IMR-90 (cell line): ENCODE data around the gene RAB3IL1. TPM values are rescaled to one million over a fixed set of nuclear protein-coding genes. Genes with fewer than 3 reads are reported as not detected.

Experiments used
- ATAC-seq: fragments of 200-7000 bp; cut with Tn5 transposase; 2 replicates; pipeline ENCODE4 v1.9.1; 2020; ENCODE audit warnings: low read depth, mild to moderate bottlenecking, moderate library complexity
- BruUV-seq: library from RNA; stranded (reverse); fragments of 400-500 nt; replicated peaks from 2 replicates; lab custom pipeline; 2021; lab: Mats Ljungman, UMichigan
- CTCF ChIA-PET: fragments of 300-600 bp; formaldehyde crosslinking; extraction: SDS; loops from one replicate; lab custom pipeline; 2021; ENCODE audit warnings: antibody characterized with exemption; lab: Yijun Ruan, JAX
- POLR2A ChIA-PET: fragments of 300-600 bp; sonication (Branson Sonifier 250); formaldehyde crosslinking; loops from one replicate; lab custom pipeline; 2022; ENCODE audit warnings: antibody characterized with exemption; ENCODE audit not compliant: unreplicated experiment; lab: Charles Lee
- DNase-seq: peaks from one replicate; pipeline ENCODE4 v3.0.0; 2013
- H2AFZ ChIP-seq: replicated peaks from 2 replicates; pipeline ENCODE3; 2013; ENCODE audit warnings: low read length, mild to moderate bottlenecking; ENCODE audit not compliant: poor library complexity
- H2AK5ac ChIP-seq: 2 replicates; pipeline ENCODE4 v1.6.1; 2013; ENCODE audit warnings: low read depth, low read length, inconsistent platforms
- H2AK9ac ChIP-seq: replicated peaks from 2 replicates; pipeline ENCODE3; 2013; ENCODE audit warnings: mild to moderate bottlenecking, low read depth, low read length, moderate library complexity; ENCODE audit not compliant: poor library complexity
- H2BK120ac ChIP-seq: 2 replicates; pipeline ENCODE4 v1.6.1; 2013; ENCODE audit warnings: low read depth, low read length, inconsistent platforms
- H2BK15ac ChIP-seq: 3 replicates; pipeline ENCODE4 v1.6.1; 2013; ENCODE audit warnings: low read depth, low read length, inconsistent platforms
- H2BK20ac ChIP-seq: 2 replicates; pipeline ENCODE4 v1.6.1; 2013; ENCODE audit warnings: low read depth, mild to moderate bottlenecking, inconsistent platforms, low read length, moderate library complexity
- H2BK5ac ChIP-seq: 2 replicates; pipeline ENCODE4 v1.6.1; 2013; ENCODE audit warnings: mild to moderate bottlenecking, low read depth, low read length, inconsistent platforms; ENCODE audit not compliant: poor library complexity, severe bottlenecking
- H3K14ac ChIP-seq: replicated peaks from 2 replicates; pipeline ENCODE4 v1.6.1; 2013; ENCODE audit warnings: low read depth, low read length, inconsistent platforms
- H3K18ac ChIP-seq: 2 replicates; pipeline ENCODE4 v1.6.1; 2013; ENCODE audit warnings: low read depth, low read length, control low read depth
- H3K23ac ChIP-seq: 2 replicates; pipeline ENCODE4 v1.6.1; 2013; ENCODE audit warnings: low read depth, low read length, inconsistent platforms
- H3K27ac ChIP-seq: 2 replicates; pipeline ENCODE4 v1.5.1; 2013; ENCODE audit warnings: mild to moderate bottlenecking, control low read depth, low read length; ENCODE audit not compliant: insufficient read depth
- H3K27me3 ChIP-seq: 2 replicates; pipeline ENCODE4 v1.6.1; 2013; ENCODE audit warnings: low read length; ENCODE audit not compliant: control insufficient read depth, insufficient read depth
- H3K36me3 ChIP-seq: 2 replicates; pipeline ENCODE4 v1.6.1; 2013; ENCODE audit warnings: low read length, mixed read lengths; ENCODE audit not compliant: control insufficient read depth, insufficient read depth
- H3K4ac ChIP-seq: 2 replicates; pipeline ENCODE4 v1.6.1; 2013; ENCODE audit warnings: low read depth, low read length, inconsistent platforms
- H3K4me1 ChIP-seq: 2 replicates; pipeline ENCODE4 v1.6.1; 2013; ENCODE audit warnings: low read length, mixed read lengths; ENCODE audit not compliant: control insufficient read depth, insufficient read depth
- H3K4me2 ChIP-seq: 2 replicates; pipeline ENCODE4 v1.6.1; 2013; ENCODE audit warnings: low read depth, mild to moderate bottlenecking, control low read depth, low read length, moderate library complexity
- H3K4me3 ChIP-seq: 2 replicates; pipeline ENCODE4 v1.5.1; 2013; ENCODE audit warnings: low read depth, mild to moderate bottlenecking, control low read depth, low read length, moderate library complexity; ENCODE audit not compliant: insufficient read depth
- H3K56ac ChIP-seq: 2 replicates; pipeline ENCODE4 v1.6.1; 2013; ENCODE audit warnings: low read length, inconsistent platforms; ENCODE audit not compliant: insufficient read depth; ENCODE audit errors: extremely low read depth
- H3K79me1 ChIP-seq, 2 experiments: 2 replicates each; pipeline ENCODE4 v1.6.1; 2013; ENCODE audit warnings: low read length in 2 of 2, inconsistent platforms in 1 of 2, low read depth in 1 of 2
- H3K9ac ChIP-seq: 2 replicates; pipeline ENCODE4 v1.6.1; 2013; ENCODE audit warnings: low read depth, low read length, control low read depth
- H3K9me1 ChIP-seq: 2 replicates; pipeline ENCODE4 v1.6.1; 2013; ENCODE audit warnings: low read length, inconsistent platforms; ENCODE audit not compliant: insufficient read depth
- H3K9me3 ChIP-seq: 2 replicates; pipeline ENCODE4 v1.6.1; 2013; ENCODE audit warnings: low read length; ENCODE audit not compliant: control insufficient read depth, insufficient read depth
- H4K20me1 ChIP-seq: 2 replicates; pipeline ENCODE4 v1.6.1; 2013; ENCODE audit warnings: low read length, inconsistent platforms; ENCODE audit not compliant: insufficient read depth
- H4K5ac ChIP-seq: 2 replicates; pipeline ENCODE4 v1.6.1; 2013; ENCODE audit warnings: mild to moderate bottlenecking, low read depth, low read length, control low read depth
- H4K8ac ChIP-seq, 2 experiments: 2 replicates each; pipeline ENCODE4 v1.6.1; 2013; ENCODE audit warnings: low read depth in 2 of 2, low read length in 2 of 2, control low read depth in 1 of 2, inconsistent platforms in 1 of 2
- H4K91ac ChIP-seq: 2 replicates; pipeline ENCODE4 v1.6.1; 2013; ENCODE audit warnings: low read depth, low read length, inconsistent platforms; ENCODE audit not compliant: insufficient read depth
- MXI1 ChIP-seq: IDR thresholded peaks from 2 replicates; pipeline ENCODE4 v1.6.1; 2012; ENCODE audit warnings: low read depth, mild to moderate bottlenecking, low read length, moderate library complexity, borderline replicate concordance
- POLR2A ChIP-seq: IDR thresholded peaks from 2 replicates; pipeline ENCODE4 v1.6.1; 2012; ENCODE audit warnings: mild to moderate bottlenecking, low read depth, low read length
- WGBS, 2 experiments: methylation state at CpG; one replicate each; pipeline versions ENCODE4 v1.1.5 to v1.1.7; 2013; ENCODE audit warnings: missing lambda C conversion rate in 2 of 2; ENCODE audit not compliant: insufficient read length in 1 of 2; ENCODE audit errors: extremely low coverage in 2 of 2; 5-methylcytosine and 5-hydroxymethylcytosine counted together
- dilution Hi-C: fragments of 300-500 bp; cut with HindIII; formaldehyde crosslinking; loops from one replicate; pipeline ENCODE4 v1.14.3; 2018; ENCODE audit warnings: low sequenced_read_pairs; ENCODE audit not compliant: unreplicated experiment
- in situ Hi-C: fragments of 300-500 bp; cut with MboI; formaldehyde crosslinking; loops from 3 replicates; pipeline ENCODE4 v1.14.3; 2019; ENCODE audit warnings: low sequenced_read_pairs, inconsistent platforms, mixed read lengths
- intact Hi-C: fragments of 100-400 bp; cut with micrococcal nuclease; formaldehyde crosslinking; loops from 2 replicates; pipeline ENCODE4 v1.10.0; 2022
- polyA plus RNA-seq, 3 experiments: library from polyadenylated mRNA; depleted of rRNA; stranded (reverse); fragments of >200 nt; gene quantifications; 2 replicates each; pipeline ENCODE4 v1.2.3, GENCODE V29; 2012; ENCODE audit warnings: low replicate concordance in 1 of 3
- total RNA-seq: library from RNA; depleted of rRNA; stranded (reverse); fragments of >200 nt; gene quantifications from 2 replicates; pipeline ENCODE4 v1.2.3, GENCODE V29; 2012

RAB3IL1 gene
- total and polyA plus RNA-seq, 2 of the 4 experiments (the other 2 are of a cell fraction) = 0.72 to 1.9 TPM

- TF ChIP-seq MXI1 = no peak
These were observed 34.2 kb upstream of the RAB3IL1 start (continued) for GRCh38 chr11:61951484-61952135.

- H3K36me3 ChIP-seq = no peaks in the 10 kb centered on the region
- dilution Hi-C loops (no loop called here), intact Hi-C loops (no loop called here), in situ Hi-C loops (loop anchor here (5.0 to 10.0 kb wide), 2 partner anchors 125 to 153 kb away; no protein-coding TSS in a partner anchor)
- peak within 1 kb of the TSS; percentile 47 for H3K4me2 ChIP-seq
- H3K9me3 ChIP-seq = no peaks in the 10 kb centered on the region
- H4K5ac ChIP-seq = peak within 1 kb of the TSS; percentile 11
- peak within 1 kb of the TSS; percentile 84 to 90 for H4K8ac ChIP-seq
- H3K56ac ChIP-seq = peak within 1 kb of the TSS; percentile 13; the same call in 1 of the 2 replicates
- peak within 1 kb of the TSS; percentile 61; the same call in 2 of the 3 replicates for H2BK15ac ChIP-seq
- ATAC-seq (no peak), DNase-seq (no peak)
- H3K4me3 ChIP-seq = no peak within 1 kb of the TSS
- peak within 1 kb of the TSS; percentile 77 for H2AK5ac ChIP-seq
- H3K27me3 ChIP-seq = no peaks in the 10 kb centered on the region; the same call in 1 of the 2 replicates
- TF ChIP-seq POLR2A = no peak
- no peaks in the 10 kb centered on the region for H4K20me1 ChIP-seq
- H3K18ac ChIP-seq = peak within 1 kb of the TSS; percentile 3; the same call in 1 of the 2 replicates
- peak within 1 kb of the TSS; percentile 92 for H2BK120ac ChIP-seq
- no TSS peak for BruUV-seq
- POLR2A ChIA-PET = interaction anchor here (0.6 to 1.2 kb wide), 4 partner anchors 14 to 66 kb away, joined by 4 to 5 read pairs (median 4); no protein-coding TSS in a partner anchor
- peak within 1 kb of the TSS; percentile 58 for H2AK9ac ChIP-seq
- peaks cover 14% of the 10 kb centered on the region for H3K4me1 ChIP-seq
- H2BK20ac ChIP-seq = peak within 1 kb of the TSS; percentile 78
- peak within 1 kb of the TSS; percentile 48 for H3K27ac ChIP-seq
- H2AFZ ChIP-seq = peak within 1 kb of the TSS; percentile 65
- peak within 1 kb of the TSS; percentile 71 for H3K23ac ChIP-seq
- H4K91ac ChIP-seq = peak within 1 kb of the TSS; percentile 95
- no peak within 1 kb of the TSS for H2BK5ac ChIP-seq
- peak within 1 kb of the TSS; percentile 27 for H3K9ac ChIP-seq
- WGBS, 2 experiments = 93% methylated on average over 3 of the region's 8 CpGs; no CpG with 5 or more reads in 1 of the 2 experiments
- CTCF ChIA-PET = interaction anchor here (1.2 to 2.1 kb wide), 5 partner anchors 50 to 132 kb away, joined by 3 to 22 read pairs (median 4); no protein-coding TSS in a partner anchor
- peak within 1 kb of the TSS; percentile 57 for H3K14ac ChIP-seq
- H3K9me1 ChIP-seq = peaks cover 18% of the 10 kb centered on the region
- H3K4ac ChIP-seq = peak within 1 kb of the TSS; percentile 93
- H3K79me1 ChIP-seq = peaks cover 0 to 14% of the 10 kb centered on the region in 2 experiments; a peak in 1 of 4 replicates
These were observed 32.7 kb upstream of the RAB3IL1 start, which contains the start of gene BEST1 for GRCh38 chr11:61950035-61950547. Gene BEST1 (plus strand): TSS chr11:61950351. CDS start chr11:61951807, 1,456 bp downstream.
